ENCODE data around the gene GFM1.

GFM1 gene

DNA sequence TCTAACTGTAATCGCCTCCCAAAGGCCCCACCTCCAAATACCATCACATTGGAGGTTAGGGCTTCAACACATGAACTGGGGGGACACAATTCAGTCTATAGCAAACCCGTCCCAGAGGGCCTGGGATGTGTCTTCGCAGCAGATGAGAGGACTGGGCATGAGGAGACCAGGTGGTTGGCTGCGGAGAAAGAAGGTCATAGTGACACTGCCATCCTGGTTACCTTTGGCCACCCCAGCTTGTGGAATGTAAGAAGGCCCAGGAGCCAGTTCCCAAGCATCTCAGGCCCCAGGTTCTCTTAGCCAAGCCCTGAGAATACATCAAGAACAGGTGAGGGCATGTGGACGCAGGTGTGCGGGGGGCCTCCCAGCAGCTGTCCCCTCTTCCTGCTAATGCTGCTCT lies 94.3 kb downstream of the GFM1 start:
- TF ChIP-seq, protein P1, sequence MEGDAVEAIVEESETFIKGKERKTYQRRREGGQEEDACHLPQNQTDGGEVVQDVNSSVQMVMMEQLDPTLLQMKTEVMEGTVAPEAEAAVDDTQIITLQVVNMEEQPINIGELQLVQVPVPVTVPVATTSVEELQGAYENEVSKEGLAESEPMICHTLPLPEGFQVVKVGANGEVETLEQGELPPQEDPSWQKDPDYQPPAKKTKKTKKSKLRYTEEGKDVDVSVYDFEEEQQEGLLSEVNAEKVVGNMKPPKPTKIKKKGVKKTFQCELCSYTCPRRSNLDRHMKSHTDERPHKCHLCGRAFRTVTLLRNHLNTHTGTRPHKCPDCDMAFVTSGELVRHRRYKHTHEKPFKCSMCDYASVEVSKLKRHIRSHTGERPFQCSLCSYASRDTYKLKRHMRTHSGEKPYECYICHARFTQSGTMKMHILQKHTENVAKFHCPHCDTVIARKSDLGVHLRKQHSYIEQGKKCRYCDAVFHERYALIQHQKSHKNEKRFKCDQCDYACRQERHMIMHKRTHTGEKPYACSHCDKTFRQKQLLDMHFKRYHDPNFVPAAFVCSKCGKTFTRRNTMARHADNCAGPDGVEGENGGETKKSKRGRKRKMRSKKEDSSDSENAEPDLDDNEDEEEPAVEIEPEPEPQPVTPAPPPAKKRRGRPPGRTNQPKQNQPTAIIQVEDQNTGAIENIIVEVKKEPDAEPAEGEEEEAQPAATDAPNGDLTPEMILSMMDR (IDR thresholded peaks at IDR 0.05; ENCODE audit: low read depth, low read length), result no peak
- H3K4me3 ChIP-seq (replicated peaks in 1 of 2; ENCODE audit: low read depth in 2 of 2, low read length in 2 of 2), result no peak overlapping the region

DNA sequence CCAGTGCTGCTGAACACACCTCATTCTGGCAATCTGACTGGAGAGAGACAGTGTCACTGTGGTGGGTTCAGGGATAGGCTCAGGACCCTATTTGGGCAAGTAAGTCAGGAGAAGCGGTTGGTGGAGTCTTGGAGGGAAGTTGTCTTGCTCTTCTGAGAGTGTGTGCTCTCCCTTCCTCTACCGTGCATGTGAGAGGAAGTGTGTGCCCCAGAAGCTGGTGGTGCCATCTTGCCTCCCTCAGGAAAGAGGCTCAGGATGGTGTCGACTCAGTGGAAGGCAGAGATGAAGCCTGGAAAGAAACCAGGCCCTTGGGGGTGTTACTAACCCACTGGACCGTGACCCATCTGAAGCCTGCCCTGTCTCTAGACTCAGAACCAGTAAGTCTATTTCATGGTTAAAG lies 94.8 kb downstream of the GFM1 start:
- DNase-seq (ENCODE audit: low read depth in 2 of 2), result no peak
- H3K4me3 ChIP-seq (replicated peaks in 1 of 2; ENCODE audit: low read depth in 2 of 2, low read length in 2 of 2), result no peak overlapping the region
- TF ChIP-seq, protein P1 (IDR thresholded peaks at IDR 0.05; ENCODE audit: low read depth, low read length), result no peak

More for the DNA sequence above, 94.3 kb downstream of the GFM1 start:
- DNase-seq (ENCODE audit: low read depth in 2 of 2), result no peak

DNA sequence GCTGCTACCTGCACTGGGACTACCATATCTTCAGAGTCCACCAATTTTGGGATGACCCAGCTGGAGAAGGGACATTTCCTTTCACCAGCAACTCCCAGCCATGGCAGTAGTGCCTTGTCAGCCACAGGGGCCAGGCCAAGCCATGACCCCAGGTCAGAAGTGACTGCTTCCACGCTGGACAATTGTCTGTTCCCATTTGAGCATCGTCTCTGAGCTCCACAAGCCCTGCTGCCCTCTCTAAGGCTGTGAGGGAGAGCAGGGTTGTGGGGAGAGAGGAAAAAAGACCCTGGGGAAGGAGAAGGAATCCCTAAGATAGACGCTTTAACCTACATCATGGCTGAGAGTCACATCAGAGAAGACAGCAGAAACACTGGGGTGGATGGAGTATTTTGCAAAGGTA lies 95.3 kb downstream of the GFM1 start:
- TF ChIP-seq, protein P1 (IDR thresholded peaks at IDR 0.05; ENCODE audit: low read depth, low read length), result no peak
- no peak for DNase-seq (ENCODE audit: low read depth in 2 of 2)
- no peak overlapping the region for H3K4me3 ChIP-seq (replicated peaks in 1 of 2; ENCODE audit: low read depth in 2 of 2, low read length in 2 of 2)
